ENCODE measurements around the gene PDZD7.
"Not testable (repeated sequence)": the region's sequence is repeated elsewhere in the genome, so short reads cannot be mapped to it uniquely, and the experiment has no call there.

The PDZD7 gene

GRCh38 chr10:100979791-100980272, 51.1 kb downstream of the PDZD7 start:
- DNase-seq, result no peak

- no peak for DNase-seq
These were observed 52.1 kb downstream of the PDZD7 start for GRCh38 chr10:100978901-100979195.

DNA sequence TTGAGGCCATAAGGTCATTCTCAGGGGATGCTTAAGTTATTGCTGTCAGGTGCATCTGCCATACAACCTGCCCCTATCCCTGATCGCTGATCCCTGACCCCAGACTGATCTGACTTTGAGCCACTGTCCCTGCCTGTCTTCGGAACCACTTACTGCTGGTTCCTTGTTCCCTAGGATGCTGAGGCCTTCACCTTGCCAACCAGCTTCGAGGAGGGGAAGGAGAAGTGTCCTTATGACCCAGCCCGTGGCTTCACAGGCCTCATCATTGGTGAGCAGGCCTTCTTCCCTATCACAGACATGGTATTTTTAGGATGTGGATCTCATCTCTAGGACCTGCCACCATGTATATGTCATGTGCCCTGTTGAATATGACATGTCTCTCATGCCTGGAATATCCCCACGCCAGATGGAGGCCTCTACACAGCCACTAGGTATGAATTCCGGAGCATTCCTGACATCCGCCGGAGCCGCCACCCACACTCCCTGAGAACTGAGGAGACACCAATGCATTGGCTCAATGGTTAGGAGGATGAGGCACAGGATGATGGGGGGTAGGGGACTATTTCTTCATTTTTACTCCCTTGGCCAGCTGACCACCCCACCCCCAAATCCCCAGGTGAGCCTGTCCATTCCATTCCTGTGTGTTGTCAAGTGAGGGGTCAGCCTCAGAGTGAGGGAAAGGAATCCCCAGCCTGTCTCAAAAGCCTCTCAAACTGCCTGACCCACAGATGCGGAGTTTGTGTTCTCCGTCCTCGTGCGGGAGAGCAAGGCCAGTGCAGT, 52.6 kb downstream of the PDZD7 start:
- no peak for DNase-seq

DNA sequence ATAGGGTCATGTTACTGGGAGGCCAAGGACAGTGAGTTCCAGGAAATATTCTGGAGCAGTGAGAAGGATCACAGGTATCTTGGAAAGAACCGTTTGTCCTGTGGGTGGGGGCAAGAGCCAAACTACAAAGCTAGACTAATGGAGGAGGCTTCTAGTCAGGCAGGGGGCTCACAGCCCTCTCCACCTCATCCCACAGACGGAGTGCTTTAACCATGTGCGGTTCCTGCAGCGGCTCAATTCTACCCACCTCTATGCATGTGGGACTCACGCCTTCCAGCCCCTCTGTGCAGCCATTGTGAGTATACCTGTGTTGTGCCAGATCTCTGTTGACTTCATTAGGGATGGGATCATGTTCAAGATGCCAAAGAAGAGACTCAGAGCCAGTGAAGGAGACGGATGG, 53.5 kb downstream of the PDZD7 start:
- DNase-seq, result no peak

DNA sequence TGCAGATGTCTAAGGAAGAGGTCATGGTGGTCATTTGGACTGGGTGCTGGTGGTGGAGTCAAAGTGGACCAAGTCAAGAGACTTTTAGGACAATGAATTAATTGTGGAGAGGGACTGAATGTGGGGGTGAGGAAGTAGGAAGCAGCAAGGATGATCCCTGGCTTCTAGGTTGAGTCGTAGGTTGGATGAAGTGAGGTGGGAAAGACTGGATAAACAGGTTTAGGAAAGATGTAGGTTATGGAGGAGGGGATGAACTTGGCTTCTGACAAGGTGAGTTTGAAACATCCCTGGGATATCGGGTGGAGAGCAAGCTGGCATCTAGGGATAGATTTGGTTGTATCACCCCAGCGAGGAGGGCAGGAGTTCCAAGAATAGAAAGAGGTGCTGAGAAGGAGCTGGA, 54.0 kb downstream of the PDZD7 start:
- DNase-seq, result no peak

DNA sequence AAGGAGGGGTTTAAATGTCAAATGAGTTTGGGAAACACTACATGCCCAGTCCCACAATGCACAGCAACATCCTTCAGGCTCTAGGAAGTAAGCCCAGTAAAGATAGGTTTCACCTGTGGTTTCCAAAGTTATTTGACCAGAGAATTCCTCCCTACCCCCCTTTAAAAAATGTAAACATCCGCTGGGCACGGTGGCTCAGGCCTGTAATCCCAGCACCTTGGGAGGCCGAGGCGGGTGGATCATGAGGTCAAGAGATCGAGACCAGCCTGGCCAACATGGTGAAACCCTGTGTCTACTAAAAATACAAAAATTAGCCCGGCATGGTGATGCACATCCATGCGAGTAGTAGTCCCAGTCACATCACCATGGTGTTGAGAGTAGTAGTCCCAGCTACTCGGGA, 55.5 kb downstream of the PDZD7 start:
- not testable (repeated sequence) for DNase-seq

GRCh38 chr10:100972904-100973535, 57.9 kb downstream of the PDZD7 start:
- no peak for DNase-seq

- DNase-seq, result no peak
These were observed 58.6 kb downstream of the PDZD7 start for GRCh38 chr10:100972115-100972903.

- no peak for DNase-seq
These were observed 59.8 kb downstream of the PDZD7 start for GRCh38 chr10:100970914-100971811.

DNA sequence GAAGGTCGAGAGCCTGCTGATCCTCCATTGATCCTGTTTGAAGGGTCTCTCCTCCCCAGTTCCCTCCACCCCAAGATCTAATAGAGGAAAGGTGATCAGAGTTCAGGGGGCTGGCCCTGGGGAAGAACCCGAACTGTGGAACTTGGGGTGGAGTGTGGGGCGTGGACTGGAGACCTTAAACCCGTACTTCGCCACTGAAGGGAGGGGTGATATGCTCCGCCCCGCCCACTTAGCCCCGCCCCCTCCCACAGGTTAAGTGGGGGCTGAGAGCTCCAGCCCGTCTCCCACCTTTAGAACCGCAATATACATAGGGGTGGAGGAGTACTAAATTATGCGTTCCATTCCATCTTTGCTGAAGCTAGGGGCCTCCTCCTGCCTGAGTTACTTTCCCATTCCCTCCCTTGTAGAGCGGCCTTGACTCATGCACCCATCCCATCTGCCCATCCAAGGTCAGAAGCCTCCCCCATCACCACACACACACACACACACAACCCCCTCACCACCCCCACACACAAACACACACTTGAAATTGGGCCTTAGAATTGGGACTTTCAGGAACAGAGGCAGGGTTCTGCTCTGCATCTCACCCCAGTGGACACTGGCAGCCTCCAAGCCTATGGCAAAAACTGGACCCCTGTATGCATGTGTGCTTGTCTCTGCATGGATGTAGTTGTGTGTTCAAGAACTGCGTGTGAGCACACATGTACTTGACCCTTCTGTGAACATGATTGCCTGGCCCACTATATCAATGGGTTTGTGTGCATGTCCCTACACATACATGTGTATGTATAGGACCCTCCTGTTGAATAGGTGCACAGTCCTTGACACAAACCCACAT, 60.6 kb downstream of the PDZD7 start:
- DNase-seq, result no peak

GRCh38 chr10:100969187-100970075, 61.5 kb downstream of the PDZD7 start, which contains the start of gene SEMA4G:
TSS of gene SEMA4G (plus strand) at chr10:100969504. CDS start at chr10:100972913, 3,409 bp downstream.
- DNase-seq, result no peak

- no peak for DNase-seq
These were observed 62.1 kb downstream of the PDZD7 start for GRCh38 chr10:100968863-100969186.

GRCh38 chr10:100968062-100968736, 62.7 kb downstream of the PDZD7 start:
- no peak for DNase-seq

GRCh38 chr10:100967332-100967731, 63.6 kb downstream of the PDZD7 start:
- no peak for DNase-seq

GRCh38 chr10:100966887-100967286, 64.0 kb downstream of the PDZD7 start:
- DNase-seq, result no peak

- DNase-seq, result no peak
These were observed 65.1 kb downstream of the PDZD7 start for GRCh38 chr10:100965820-100966219.

DNA sequence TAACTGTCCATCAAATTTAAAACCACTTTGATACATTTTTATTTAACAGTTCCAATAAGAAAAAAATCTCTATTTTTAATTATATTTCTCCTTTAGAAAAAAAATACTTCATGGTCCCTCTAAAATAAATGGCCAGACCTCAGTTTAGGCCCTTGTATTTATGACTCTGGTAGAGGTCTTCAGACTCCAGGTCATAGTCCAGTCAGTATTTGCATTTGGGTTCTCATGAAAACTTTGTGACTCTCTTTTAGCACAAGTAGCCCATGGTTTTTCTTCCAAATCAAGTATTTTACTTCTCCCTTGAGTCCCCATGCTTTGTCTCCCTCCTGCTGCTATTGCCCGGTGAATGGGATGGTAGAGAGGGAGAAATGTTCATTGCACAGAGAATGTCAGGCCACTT, 67.1 kb downstream of the PDZD7 start:
- DNase-seq, result no peak

GRCh38 chr10:100962351-100963080, 68.4 kb downstream of the PDZD7 start:
- DNase-seq, result no peak

DNA sequence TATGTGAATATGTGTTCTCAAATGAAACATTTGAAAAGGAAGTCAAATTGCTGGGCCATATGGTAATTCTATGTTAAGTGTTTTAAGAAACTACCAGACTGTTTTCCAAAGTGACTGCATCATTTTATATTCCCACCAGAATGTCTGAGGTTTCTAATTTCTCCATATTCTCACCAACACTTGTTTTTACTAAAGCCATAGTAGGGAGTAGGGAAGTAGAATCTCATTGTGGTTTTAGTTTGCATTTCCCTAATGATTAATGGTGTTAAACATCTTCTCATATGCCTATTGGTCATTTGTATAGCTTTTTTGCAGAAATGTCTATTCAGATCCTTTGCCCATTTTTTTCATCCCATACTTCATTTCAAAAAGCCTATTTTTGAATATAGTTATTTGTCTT, 70.7 kb downstream of the PDZD7 start:
- DNase-seq, result no peak

Data from NCI-H1417 treated with DMSO at 0.1 percent for 48 hours (cell line).